Upper lobe of left lung (tissue), 4 donors: ENCODE data around the gene DLK2.

Experiments used
- EP300 ChIP-seq, 4 donors: sonication (generic); formaldehyde crosslinking; IDR thresholded peaks; one replicate each; pipeline ENCODE4 v1.5.1; 2017; ENCODE audit warnings: antibody characterized with exemption in 4 of 4, control low read depth in 2 of 4
- TF ChIP-seq, protein P1 (sequence below), 6 experiments: fragments of 450-650 bp in 4 of 6; fragments of 200-600 bp in 2 of 6; sonication (generic) in 2 of 6; IDR thresholded peaks; one replicate each; pipeline ENCODE4 v1.5.1; 2016 to 2019; ENCODE audit warnings: antibody characterized with exemption in 6 of 6

DNA sequence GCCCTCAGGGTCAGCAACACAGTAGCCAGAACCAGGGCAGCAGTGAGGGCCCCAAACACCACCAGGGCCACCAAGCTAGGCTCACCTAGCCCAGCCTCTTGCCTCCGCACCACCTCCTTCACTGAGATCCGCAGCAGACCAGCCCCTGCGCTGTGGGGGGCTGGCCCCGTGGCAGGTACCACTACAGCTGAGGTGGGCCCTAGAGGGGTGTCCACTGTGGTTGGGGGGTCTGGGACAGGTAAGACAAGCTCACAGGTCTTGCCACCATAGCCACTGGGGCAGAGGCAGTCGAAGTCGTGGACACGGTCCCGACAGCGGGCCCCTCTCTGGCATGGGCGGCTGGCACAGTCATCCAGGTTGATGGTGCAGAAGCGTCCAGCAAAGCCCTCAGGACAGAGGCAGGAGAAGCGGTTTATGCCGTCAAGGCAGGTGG is 4.6 kb downstream of the DLK2 start:
- TF ChIP-seq, protein P1, sequence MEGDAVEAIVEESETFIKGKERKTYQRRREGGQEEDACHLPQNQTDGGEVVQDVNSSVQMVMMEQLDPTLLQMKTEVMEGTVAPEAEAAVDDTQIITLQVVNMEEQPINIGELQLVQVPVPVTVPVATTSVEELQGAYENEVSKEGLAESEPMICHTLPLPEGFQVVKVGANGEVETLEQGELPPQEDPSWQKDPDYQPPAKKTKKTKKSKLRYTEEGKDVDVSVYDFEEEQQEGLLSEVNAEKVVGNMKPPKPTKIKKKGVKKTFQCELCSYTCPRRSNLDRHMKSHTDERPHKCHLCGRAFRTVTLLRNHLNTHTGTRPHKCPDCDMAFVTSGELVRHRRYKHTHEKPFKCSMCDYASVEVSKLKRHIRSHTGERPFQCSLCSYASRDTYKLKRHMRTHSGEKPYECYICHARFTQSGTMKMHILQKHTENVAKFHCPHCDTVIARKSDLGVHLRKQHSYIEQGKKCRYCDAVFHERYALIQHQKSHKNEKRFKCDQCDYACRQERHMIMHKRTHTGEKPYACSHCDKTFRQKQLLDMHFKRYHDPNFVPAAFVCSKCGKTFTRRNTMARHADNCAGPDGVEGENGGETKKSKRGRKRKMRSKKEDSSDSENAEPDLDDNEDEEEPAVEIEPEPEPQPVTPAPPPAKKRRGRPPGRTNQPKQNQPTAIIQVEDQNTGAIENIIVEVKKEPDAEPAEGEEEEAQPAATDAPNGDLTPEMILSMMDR (IDR thresholded peaks at IDR 0.05), result no peak
- no peak for TF ChIP-seq EP300 (IDR thresholded peaks at IDR 0.05)
